Osteocyte (in vitro differentiated cells): ENCODE measurements around the gene CYSLTR2. TPM values are rescaled to one million over a fixed set of nuclear protein-coding genes. Genes with fewer than 3 reads are reported as not detected.

Experiments
- DNase-seq: peaks from one replicate; pipeline ENCODE4 v3.0.0; 2021; ENCODE audit warnings: mixed read lengths; ENCODE audit not compliant: unreplicated experiment; ENCODE audit errors: extremely low spot score
- H3K27ac Mint-ChIP-seq: one replicate; pipeline ENCODE4 v1.8.0; 2021; ENCODE audit warnings: mild to moderate bottlenecking, mixed read lengths; ENCODE audit not compliant: unreplicated experiment
- H3K27me3 Mint-ChIP-seq: one replicate; pipeline ENCODE4 v1.8.0; 2021; ENCODE audit warnings: mixed read lengths; ENCODE audit not compliant: unreplicated experiment
- H3K36me3 Mint-ChIP-seq: one replicate; pipeline ENCODE4 v1.8.0; 2021; ENCODE audit warnings: mixed read lengths; ENCODE audit not compliant: unreplicated experiment
- H3K4me1 Mint-ChIP-seq: one replicate; pipeline ENCODE4 v1.8.0; 2021; ENCODE audit warnings: mixed read lengths; ENCODE audit not compliant: unreplicated experiment
- H3K4me3 Mint-ChIP-seq: one replicate; pipeline ENCODE4 v1.8.0; 2021; ENCODE audit warnings: mild to moderate bottlenecking, moderate library complexity, mixed read lengths; ENCODE audit not compliant: unreplicated experiment
- H3K9me3 Mint-ChIP-seq: one replicate; pipeline ENCODE4 v1.8.0; 2021; ENCODE audit warnings: mixed read lengths; ENCODE audit not compliant: unreplicated experiment
- CTCF ChIP-seq: fragments of 200-600 bp; sonication (generic); IDR thresholded peaks from 2 replicates; pipeline ENCODE4 v1.5.0; 2021; ENCODE audit warnings: antibody characterized with exemption, mild to moderate bottlenecking, moderate library complexity
- total RNA-seq: library from RNA; stranded (reverse); gene quantifications from 2 replicates; pipeline ENCODE4 v1.2.1, GENCODE V29; 2021

The CYSLTR2 gene
- total RNA-seq, 1 donor from 2014 or later = not detected

GRCh38 chr13:48655291-48655690, 1.6 kb downstream of the CYSLTR2 start:
- no peaks in the 10 kb centered on the region for H3K4me1 Mint-ChIP-seq
- TF ChIP-seq CTCF = no peak
- H3K9me3 Mint-ChIP-seq = no peaks in the 10 kb centered on the region
- DNase-seq = no peak
- H3K36me3 Mint-ChIP-seq = no peaks in the 10 kb centered on the region
- peaks cover 34% of the 10 kb centered on the region for H3K27me3 Mint-ChIP-seq
- H3K27ac Mint-ChIP-seq = no peak overlapping the region
- no peak overlapping the region for H3K4me3 Mint-ChIP-seq

- no peak overlapping the region for H3K4me3 Mint-ChIP-seq
- H3K4me1 Mint-ChIP-seq = no peaks in the 10 kb centered on the region
- no peaks in the 10 kb centered on the region for H3K36me3 Mint-ChIP-seq
- H3K9me3 Mint-ChIP-seq = no peaks in the 10 kb centered on the region
- TF ChIP-seq CTCF = no peak
- no peak for DNase-seq
- peaks cover 34% of the 10 kb centered on the region for H3K27me3 Mint-ChIP-seq
- H3K27ac Mint-ChIP-seq = no peak overlapping the region
Measured at GRCh38 chr13:48656608-48657007, 2.9 kb downstream of the CYSLTR2 start.

- Mint-ChIP-seq H3K27me3 (peaks cover 22% of the 10 kb centered on the region), H3K4me3 (no peak overlapping the region), H3K36me3 (no peaks in the 10 kb centered on the region), H3K4me1 (no peaks in the 10 kb centered on the region), H3K9me3 (peaks cover 4% of the 10 kb centered on the region), H3K27ac (no peak overlapping the region)
- no peak for TF ChIP-seq CTCF
- DNase-seq = no peak
Measured at GRCh38 chr13:48660361-48661076, 6.8 kb downstream of the CYSLTR2 start.

GRCh38 chr13:48661107-48661506, 7.4 kb downstream of the CYSLTR2 start:
- peaks cover 20% of the 10 kb centered on the region for H3K27me3 Mint-ChIP-seq
- no peaks in the 10 kb centered on the region for H3K36me3 Mint-ChIP-seq
- no peaks in the 10 kb centered on the region for H3K4me1 Mint-ChIP-seq
- H3K27ac Mint-ChIP-seq = no peak overlapping the region
- peaks cover 10% of the 10 kb centered on the region for H3K9me3 Mint-ChIP-seq
- no peak for DNase-seq
- H3K4me3 Mint-ChIP-seq = no peak overlapping the region
- no peak for TF ChIP-seq CTCF

GRCh38 chr13:48662226-48662625, 8.5 kb downstream of the CYSLTR2 start:
- no peak for DNase-seq
- Mint-ChIP-seq H3K27me3 (peaks cover 16% of the 10 kb centered on the region), H3K36me3 (peaks cover 2% of the 10 kb centered on the region), H3K4me3 (no peak overlapping the region), H3K4me1 (no peaks in the 10 kb centered on the region), H3K27ac (no peak overlapping the region), H3K9me3 (peaks cover 20% of the 10 kb centered on the region)
- TF ChIP-seq CTCF = no peak
